ENCODE results near the gene PRCC.

DNA sequence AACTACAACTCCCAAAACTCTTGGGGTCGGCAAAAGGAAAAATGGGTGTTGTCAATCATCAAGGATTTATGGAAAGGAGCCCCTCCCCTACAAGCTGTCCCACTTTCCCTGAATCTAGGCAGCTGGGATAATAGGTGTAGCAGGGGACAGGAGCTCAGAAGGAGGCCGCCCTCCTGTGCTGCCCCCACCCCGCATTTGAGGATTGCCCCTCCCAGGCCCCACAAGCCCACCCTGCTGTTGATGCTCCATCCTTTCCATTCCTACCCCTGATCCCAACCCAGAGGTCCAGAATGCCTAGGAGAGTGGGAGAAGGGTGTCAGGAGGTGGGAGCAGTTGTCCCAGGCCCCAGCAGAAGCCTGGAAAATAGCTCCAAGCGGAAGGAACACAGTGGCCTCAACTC lies 24.5 kb upstream of the PRCC start:
- TF ChIP-seq, protein P1, sequence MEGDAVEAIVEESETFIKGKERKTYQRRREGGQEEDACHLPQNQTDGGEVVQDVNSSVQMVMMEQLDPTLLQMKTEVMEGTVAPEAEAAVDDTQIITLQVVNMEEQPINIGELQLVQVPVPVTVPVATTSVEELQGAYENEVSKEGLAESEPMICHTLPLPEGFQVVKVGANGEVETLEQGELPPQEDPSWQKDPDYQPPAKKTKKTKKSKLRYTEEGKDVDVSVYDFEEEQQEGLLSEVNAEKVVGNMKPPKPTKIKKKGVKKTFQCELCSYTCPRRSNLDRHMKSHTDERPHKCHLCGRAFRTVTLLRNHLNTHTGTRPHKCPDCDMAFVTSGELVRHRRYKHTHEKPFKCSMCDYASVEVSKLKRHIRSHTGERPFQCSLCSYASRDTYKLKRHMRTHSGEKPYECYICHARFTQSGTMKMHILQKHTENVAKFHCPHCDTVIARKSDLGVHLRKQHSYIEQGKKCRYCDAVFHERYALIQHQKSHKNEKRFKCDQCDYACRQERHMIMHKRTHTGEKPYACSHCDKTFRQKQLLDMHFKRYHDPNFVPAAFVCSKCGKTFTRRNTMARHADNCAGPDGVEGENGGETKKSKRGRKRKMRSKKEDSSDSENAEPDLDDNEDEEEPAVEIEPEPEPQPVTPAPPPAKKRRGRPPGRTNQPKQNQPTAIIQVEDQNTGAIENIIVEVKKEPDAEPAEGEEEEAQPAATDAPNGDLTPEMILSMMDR (IDR thresholded peaks at IDR 0.05): no peak
- no peak for TF ChIP-seq POLR2A (IDR thresholded peaks at IDR 0.05)

Data from thyroid gland (tissue), 4 donors.